Hepatocyte (in vitro differentiated cells): ENCODE measurements around the gene CCM2L.

ENCODE experiments used
- EZH2 ChIP-seq: fragments of 200-600 bp; sonication (generic); IDR thresholded peaks from 2 replicates; pipeline ENCODE4 v1.6.1; 2016; ENCODE audit warnings: antibody characterized with exemption, mild to moderate bottlenecking, borderline replicate concordance
- EZH2phosphoT487 ChIP-seq: fragments of 200-600 bp; sonication (generic); IDR thresholded peaks from one replicate; pipeline ENCODE4 v1.6.1; 2018; ENCODE audit warnings: antibody characterized with exemption, mild to moderate bottlenecking, low read depth, moderate library complexity; ENCODE audit not compliant: unreplicated experiment, severe bottlenecking
- TF ChIP-seq, protein P1 (sequence below): fragments of 200-600 bp; sonication (generic); IDR thresholded peaks from 2 replicates; pipeline ENCODE4 v1.5.1; 2016; ENCODE audit warnings: antibody characterized with exemption, mild to moderate bottlenecking; ENCODE audit not compliant: poor library complexity

DNA sequence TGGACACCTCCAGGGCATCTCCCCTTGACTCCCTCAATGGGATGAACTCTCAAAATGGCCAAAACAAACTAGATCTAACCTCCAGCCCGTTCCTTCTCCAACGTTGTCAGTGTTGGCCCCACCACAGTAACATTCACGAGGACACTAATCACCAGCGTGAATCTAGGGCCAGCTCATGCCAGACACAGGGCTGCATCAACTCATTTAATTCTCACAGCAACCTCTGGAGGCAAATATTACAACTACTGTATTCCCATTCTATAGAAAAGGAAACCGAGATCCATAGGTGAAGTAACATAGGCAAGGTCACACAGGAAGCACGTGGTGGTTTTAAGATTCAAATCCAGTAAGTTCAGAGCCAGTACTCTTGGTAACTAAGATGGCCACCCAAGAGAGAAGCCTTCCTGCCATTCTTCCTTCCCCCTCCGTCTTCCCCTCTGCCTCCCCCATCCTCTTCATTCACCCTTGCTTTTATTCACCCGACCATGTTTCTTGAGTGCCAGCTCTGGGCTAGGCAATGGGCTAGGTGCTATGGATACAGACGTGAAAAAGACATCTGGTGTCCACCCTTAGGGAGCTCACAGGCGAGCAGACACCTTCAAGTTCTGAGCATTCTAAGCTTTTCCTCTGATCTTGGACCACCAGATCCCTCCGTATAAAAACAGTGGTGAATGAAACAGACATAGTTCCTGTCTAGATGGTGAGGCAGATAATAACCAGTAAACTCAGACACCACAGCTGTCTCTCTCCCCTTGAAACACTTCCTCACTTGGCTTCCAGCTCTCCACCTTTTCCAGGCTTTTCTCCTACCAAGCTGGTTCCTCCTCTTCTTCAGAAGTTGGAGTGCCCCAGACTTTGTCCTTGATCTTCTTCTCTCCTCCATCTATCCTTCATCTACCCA lies 9.6 kb downstream of the CCM2L start:
- TF ChIP-seq, protein P1, sequence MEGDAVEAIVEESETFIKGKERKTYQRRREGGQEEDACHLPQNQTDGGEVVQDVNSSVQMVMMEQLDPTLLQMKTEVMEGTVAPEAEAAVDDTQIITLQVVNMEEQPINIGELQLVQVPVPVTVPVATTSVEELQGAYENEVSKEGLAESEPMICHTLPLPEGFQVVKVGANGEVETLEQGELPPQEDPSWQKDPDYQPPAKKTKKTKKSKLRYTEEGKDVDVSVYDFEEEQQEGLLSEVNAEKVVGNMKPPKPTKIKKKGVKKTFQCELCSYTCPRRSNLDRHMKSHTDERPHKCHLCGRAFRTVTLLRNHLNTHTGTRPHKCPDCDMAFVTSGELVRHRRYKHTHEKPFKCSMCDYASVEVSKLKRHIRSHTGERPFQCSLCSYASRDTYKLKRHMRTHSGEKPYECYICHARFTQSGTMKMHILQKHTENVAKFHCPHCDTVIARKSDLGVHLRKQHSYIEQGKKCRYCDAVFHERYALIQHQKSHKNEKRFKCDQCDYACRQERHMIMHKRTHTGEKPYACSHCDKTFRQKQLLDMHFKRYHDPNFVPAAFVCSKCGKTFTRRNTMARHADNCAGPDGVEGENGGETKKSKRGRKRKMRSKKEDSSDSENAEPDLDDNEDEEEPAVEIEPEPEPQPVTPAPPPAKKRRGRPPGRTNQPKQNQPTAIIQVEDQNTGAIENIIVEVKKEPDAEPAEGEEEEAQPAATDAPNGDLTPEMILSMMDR = no peak
- TF ChIP-seq EZH2phosphoT487 = no peak
- no peak for TF ChIP-seq EZH2
